Mesenchymal stem cell (in vitro differentiated cells and primary cell): ENCODE measurements around the gene S1PR4.

Source experiments
- DNase-seq: peaks from one replicate; pipeline ENCODE4 v3.0.0-alpha.2; 2013
- H2AFZ ChIP-seq: one replicate; pipeline ENCODE4 v1.6.1; 2013; ENCODE audit warnings: low read depth, mild to moderate bottlenecking, control low read depth, inconsistent platforms, low read length, moderate library complexity
- H2AK5ac ChIP-seq: 2 replicates; pipeline ENCODE4 v1.6.1; 2013; ENCODE audit warnings: low read length, moderate library complexity, mild to moderate bottlenecking, inconsistent platforms; ENCODE audit not compliant: severe bottlenecking
- H2BK120ac ChIP-seq: one replicate; pipeline ENCODE4 v1.6.1; 2013; ENCODE audit warnings: low read depth, mild to moderate bottlenecking, inconsistent platforms, low read length, moderate library complexity
- H2BK12ac ChIP-seq, 2 experiments: one replicate each; pipeline ENCODE4 v1.6.1; 2013; ENCODE audit warnings: inconsistent platforms in 2 of 2, low read length in 2 of 2, mild to moderate bottlenecking in 2 of 2, moderate library complexity in 2 of 2, control low read depth in 1 of 2
- H2BK15ac ChIP-seq: one replicate; pipeline ENCODE4 v1.6.1; 2013; ENCODE audit warnings: mild to moderate bottlenecking, low read depth, inconsistent platforms; ENCODE audit not compliant: poor library complexity, severe bottlenecking
- H2BK5ac ChIP-seq: 2 replicates; pipeline ENCODE4 v1.6.1; 2013; ENCODE audit warnings: low read depth, mild to moderate bottlenecking, low read length, control low read depth, inconsistent platforms; ENCODE audit not compliant: poor library complexity, severe bottlenecking
- H3K14ac ChIP-seq, 2 experiments: one replicate each; pipeline ENCODE4 v1.6.1; 2013; ENCODE audit warnings: inconsistent platforms in 2 of 2, low read length in 2 of 2, control low read depth in 1 of 2, mild to moderate bottlenecking in 1 of 2, moderate library complexity in 1 of 2
- H3K18ac ChIP-seq, 2 experiments: one replicate each; pipeline ENCODE4 v1.6.1; 2013; ENCODE audit warnings: inconsistent platforms in 2 of 2, low read length in 2 of 2, control low read depth in 1 of 2, low read depth in 1 of 2, mild to moderate bottlenecking in 1 of 2
- H3K23ac ChIP-seq, 2 experiments: one replicate each; pipeline ENCODE4 v1.6.1; 2013; ENCODE audit warnings: inconsistent platforms in 2 of 2, low read length in 2 of 2, mild to moderate bottlenecking in 2 of 2, moderate library complexity in 2 of 2, control low read depth in 1 of 2
- H3K27ac ChIP-seq: 2 replicates; pipeline ENCODE4 v1.5.1; 2013; ENCODE audit warnings: mild to moderate bottlenecking, moderate library complexity, low read length, control low read depth, inconsistent platforms; ENCODE audit not compliant: poor library complexity, severe bottlenecking
- H3K27me3 ChIP-seq, 2 experiments: 2 replicates each; pipeline versions ENCODE4 v1.6.1 to v1.7.0; 2013; ENCODE audit warnings: low read length in 2 of 2, mild to moderate bottlenecking in 2 of 2, moderate library complexity in 2 of 2, control low read depth in 1 of 2, inconsistent platforms in 1 of 2; ENCODE audit not compliant: control insufficient read depth in 1 of 2, insufficient read depth in 1 of 2
- H3K36me3 ChIP-seq, 2 experiments: 2 replicates each; pipeline versions ENCODE4 v1.6.1 to v1.7.0; 2013; ENCODE audit warnings: low read length in 2 of 2, control low read depth in 1 of 2, inconsistent platforms in 1 of 2, low read depth in 1 of 2, mild to moderate bottlenecking in 1 of 2; ENCODE audit not compliant: insufficient read depth in 2 of 2, control insufficient read depth in 1 of 2
- H3K4ac ChIP-seq, 2 experiments: one replicate each; pipeline ENCODE4 v1.6.1; 2013; ENCODE audit warnings: inconsistent platforms in 2 of 2, low read length in 2 of 2, mild to moderate bottlenecking in 2 of 2, moderate library complexity in 2 of 2, control low read depth in 1 of 2, low read depth in 1 of 2
- H3K4me1 ChIP-seq: 2 replicates; pipeline ENCODE4 v1.6.1; 2013; ENCODE audit warnings: low read depth, low read length, control low read depth; ENCODE audit not compliant: control insufficient read depth, insufficient read depth
- H3K4me2 ChIP-seq: 2 replicates; pipeline ENCODE4 v1.6.1; 2013; ENCODE audit warnings: low read length, mild to moderate bottlenecking, inconsistent platforms; ENCODE audit not compliant: poor library complexity, severe bottlenecking
- H3K4me3 ChIP-seq, 2 experiments: 2 replicates each; pipeline versions ENCODE4 v1.5.1 to v1.7.0; 2013; ENCODE audit warnings: low read length in 2 of 2, mild to moderate bottlenecking in 2 of 2, control low read depth in 1 of 2, low read depth in 1 of 2; ENCODE audit not compliant: insufficient read depth in 1 of 2
- H3K79me1 ChIP-seq: replicated peaks from 2 replicates; pipeline ENCODE4 v1.6.1; 2013; ENCODE audit warnings: mild to moderate bottlenecking, control low read depth, low read length, inconsistent platforms; ENCODE audit not compliant: poor library complexity, severe bottlenecking
- H3K9ac ChIP-seq: 2 replicates; pipeline ENCODE4 v1.7.0; 2013; ENCODE audit warnings: mild to moderate bottlenecking, low read length, moderate library complexity
- H3K9me3 ChIP-seq: 2 replicates; pipeline ENCODE4 v1.7.0; 2013; ENCODE audit warnings: mild to moderate bottlenecking, low read length; ENCODE audit not compliant: control insufficient read depth
- H4K8ac ChIP-seq: one replicate; pipeline ENCODE4 v1.6.1; 2013; ENCODE audit warnings: inconsistent platforms, mild to moderate bottlenecking, low read length, moderate library complexity
- H4K91ac ChIP-seq: one replicate; pipeline ENCODE4 v1.6.1; 2013; ENCODE audit warnings: mild to moderate bottlenecking, low read length, inconsistent platforms
- WGBS: methylation state at CpG from one replicate; pipeline ENCODE4 v1.1.7; 2013; ENCODE audit warnings: mixed read lengths; 5-methylcytosine and 5-hydroxymethylcytosine counted together

Gene S1PR4

GRCh38 chr19:3157096-3157845 is 21.3 kb upstream of the S1PR4 start:
- no peak overlapping the region for H3K9ac ChIP-seq
- DNase-seq, result no peak
- peak overlapping the region; percentile 25 for H4K91ac ChIP-seq
- H2BK12ac ChIP-seq, result peak overlapping the region in 1 of 2 experiments; percentile 40
- H2BK120ac ChIP-seq, result no peak overlapping the region
- H2AK5ac ChIP-seq, result no peak overlapping the region
- H3K36me3 ChIP-seq, result no peaks in the 10 kb centered on the region
- H2AFZ ChIP-seq, result no peak overlapping the region
- peak overlapping the region; percentile 5 to 30 for H3K4ac ChIP-seq
- H3K4me1 ChIP-seq, result peaks cover 10% of the 10 kb centered on the region
- no peaks in the 10 kb centered on the region for H3K79me1 ChIP-seq
- H3K27ac ChIP-seq, result no peak overlapping the region
- H3K4me3 ChIP-seq, result no peak overlapping the region
- no peak overlapping the region for H3K14ac ChIP-seq
- H3K27me3 ChIP-seq, result no peaks in the 10 kb centered on the region
- WGBS, result 92% methylated on average over 23 of the region's 23 CpGs
- H2BK5ac ChIP-seq, result no peak overlapping the region
- peak overlapping the region; percentile 45 for H4K8ac ChIP-seq
- H3K4me2 ChIP-seq, result no peak overlapping the region
- no peak overlapping the region for H3K23ac ChIP-seq
- no peak overlapping the region for H3K18ac ChIP-seq
- no peak overlapping the region for H2BK15ac ChIP-seq
- H3K9me3 ChIP-seq, result no peaks in the 10 kb centered on the region

DNA sequence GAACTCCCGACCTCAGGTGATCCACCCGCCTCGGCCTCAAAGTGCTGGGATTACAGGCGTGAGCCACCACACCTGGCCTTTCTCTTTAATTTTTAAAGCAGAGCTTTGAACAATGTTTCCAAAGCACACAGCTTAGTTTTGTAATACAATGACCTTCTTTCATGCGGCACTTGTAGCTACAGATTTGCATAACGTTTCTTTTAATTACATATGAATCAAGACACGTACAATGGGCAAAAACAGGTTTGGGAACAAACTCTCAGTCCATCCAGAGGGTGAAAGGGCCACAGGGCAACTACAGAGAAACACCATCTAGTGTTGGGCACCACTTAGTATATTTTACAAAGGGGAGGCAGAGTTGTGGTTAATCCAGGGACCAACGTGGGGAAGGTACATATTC is 19.0 kb upstream of the S1PR4 start:
- H3K27ac ChIP-seq, result no peak overlapping the region
- no peak overlapping the region for H2BK120ac ChIP-seq

GRCh38 chr19:3160219-3160618 is 18.4 kb upstream of the S1PR4 start:
- DNase-seq, result no peak
- Histone ChIP-seq H3K9me3 (no peaks in the 10 kb centered on the region), H4K8ac (no peak overlapping the region), H3K27ac (no peak overlapping the region), H2AFZ (no peak overlapping the region), H3K23ac (no peak overlapping the region), H3K36me3 (no peaks in the 10 kb centered on the region), H3K14ac (no peak overlapping the region), H3K79me1 (no peaks in the 10 kb centered on the region), H3K18ac (no peak overlapping the region), H2BK12ac (no peak overlapping the region), H3K4me3 (no peak overlapping the region), H4K91ac (no peak overlapping the region), H3K4me2 (no peak overlapping the region), H3K4ac (no peak overlapping the region), H2BK5ac (no peak overlapping the region), H3K9ac (no peak overlapping the region), H3K4me1 (peaks cover 9% of the 10 kb centered on the region), H2AK5ac (no peak overlapping the region), H2BK15ac (no peak overlapping the region), H2BK120ac (no peak overlapping the region), H3K27me3 (no peaks in the 10 kb centered on the region)
- 66% methylated on average over 3 of the region's 3 CpGs for WGBS

More for the DNA sequence above, 19.0 kb upstream of the S1PR4 start:
- Histone ChIP-seq H3K9ac (no peak overlapping the region), H3K4ac (no peak overlapping the region), H3K23ac (no peak overlapping the region), H3K27me3 (no peaks in the 10 kb centered on the region), H3K4me3 (no peak overlapping the region), H3K4me2 (no peak overlapping the region), H2BK12ac (no peak overlapping the region), H2AK5ac (no peak overlapping the region), H4K91ac (no peak overlapping the region), H3K14ac (no peak overlapping the region), H3K9me3 (no peaks in the 10 kb centered on the region), H2BK5ac (no peak overlapping the region), H2AFZ (no peak overlapping the region), H3K36me3 (no peaks in the 10 kb centered on the region), H3K4me1 (peaks cover 14% of the 10 kb centered on the region), H2BK15ac (no peak overlapping the region), H3K79me1 (no peaks in the 10 kb centered on the region), H3K18ac (no peak overlapping the region), H4K8ac (no peak overlapping the region)
- DNase-seq, result no peak
- 75% methylated on average over 8 of the region's 8 CpGs for WGBS

DNA sequence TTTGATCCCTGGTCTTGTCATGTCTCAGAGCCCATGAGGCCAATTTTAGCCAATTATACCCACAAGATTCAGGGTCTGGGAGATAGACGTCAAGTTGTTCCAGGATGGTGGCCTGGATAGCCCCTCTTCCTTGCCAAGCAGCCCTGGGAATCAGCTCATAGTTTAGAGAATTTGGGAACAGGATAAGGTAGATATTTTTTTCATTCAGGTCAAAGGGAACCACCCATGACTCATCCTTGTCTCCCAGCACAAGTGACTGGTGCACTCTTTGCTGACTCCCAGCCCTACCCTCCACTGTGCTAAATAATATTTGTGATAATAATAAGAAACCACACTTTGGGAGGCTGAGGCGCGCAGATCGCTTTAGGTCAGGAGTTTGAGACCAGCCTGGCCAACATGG is 17.1 kb upstream of the S1PR4 start:
- peaks cover 4% of the 10 kb centered on the region for H3K4me1 ChIP-seq
- H4K8ac ChIP-seq, result no peak overlapping the region
- no peak overlapping the region for H3K27ac ChIP-seq
- H2BK12ac ChIP-seq, result no peak overlapping the region
- H2AK5ac ChIP-seq, result no peak overlapping the region
- 96% methylated on average over 4 of the region's 4 CpGs for WGBS
- H3K4ac ChIP-seq, result no peak overlapping the region
- H3K79me1 ChIP-seq, result no peaks in the 10 kb centered on the region
- H3K18ac ChIP-seq, result no peak overlapping the region
- H4K91ac ChIP-seq, result no peak overlapping the region
- H3K27me3 ChIP-seq, result no peaks in the 10 kb centered on the region
- H3K9me3 ChIP-seq, result no peaks in the 10 kb centered on the region
- no peak overlapping the region for H3K14ac ChIP-seq
- H2BK5ac ChIP-seq, result no peak overlapping the region
- no peak overlapping the region for H3K4me2 ChIP-seq
- no peak overlapping the region for H2AFZ ChIP-seq
- H3K4me3 ChIP-seq, result no peak overlapping the region
- H3K23ac ChIP-seq, result no peak overlapping the region
- H2BK15ac ChIP-seq, result no peak overlapping the region
- no peak overlapping the region for H3K9ac ChIP-seq
- no peaks in the 10 kb centered on the region for H3K36me3 ChIP-seq
- H2BK120ac ChIP-seq, result no peak overlapping the region
- peak; percentile 26 for DNase-seq
